GM19025 (cell line): Measurements from ENCODE around the gene PGLYRP3.
A peak's percentile ranks its signal among the peaks of the same experiment; 100 is the strongest.

Source experiments
- ATAC-seq: cut with Tn5 transposase; IDR thresholded peaks from one replicate; pipeline ENCODE4 v1.9.1; 2021; ENCODE audit warnings: mild to moderate bottlenecking, low read depth, moderate library complexity; ENCODE audit not compliant: unreplicated experiment

The PGLYRP3 gene

GRCh38 chr1:153261281-153262069, 51.3 kb downstream of the PGLYRP3 start:
- no peak for ATAC-seq

GRCh38 chr1:153260585-153261280, 52.0 kb downstream of the PGLYRP3 start:
- no peak for ATAC-seq

- no peak for ATAC-seq
Measured at GRCh38 chr1:153259387-153259786, 53.4 kb downstream of the PGLYRP3 start, which contains the start of gene LORICRIN. LORICRIN (plus strand) TSS chr1:153259687; CDS start chr1:153260950, 1,263 bp downstream.

- ATAC-seq = peak; percentile 84
Measured at GRCh38 chr1:153253693-153254092, 59.1 kb downstream of the PGLYRP3 start.

- ATAC-seq = no peak
Measured at GRCh38 chr1:153253076-153253475, 59.7 kb downstream of the PGLYRP3 start.

GRCh38 chr1:153251988-153252387, 60.8 kb downstream of the PGLYRP3 start:
- ATAC-seq = no peak

GRCh38 chr1:153251562-153251961, 61.2 kb downstream of the PGLYRP3 start:
- ATAC-seq = no peak

- no peak for ATAC-seq
Measured at GRCh38 chr1:153251087-153251486, 61.7 kb downstream of the PGLYRP3 start.

- ATAC-seq = no peak
Measured at GRCh38 chr1:153250166-153250565, 62.6 kb downstream of the PGLYRP3 start.

GRCh38 chr1:153248176-153248879, 64.4 kb downstream of the PGLYRP3 start:
- ATAC-seq = no peak
